ENCODE data around the gene ATRAID.
A peak's percentile ranks its signal among the peaks of the same experiment; 100 is the strongest.

The ATRAID gene

GRCh38 chr2:27243391-27244130 is 31.7 kb downstream of the ATRAID start:
- no peak overlapping the region for H3K4me3 ChIP-seq (ENCODE audit: low read length)
- DNase-seq (ENCODE audit: low read depth, low spot score): no peak

- no peak for DNase-seq (ENCODE audit: low read depth, low spot score)
- no peak overlapping the region for H3K4me3 ChIP-seq (ENCODE audit: low read length)
Observed at GRCh38 chr2:27245116-27245515, 33.3 kb downstream of the ATRAID start.

GRCh38 chr2:27245626-27246025 is 33.8 kb downstream of the ATRAID start:
- no peak for DNase-seq (ENCODE audit: low read depth, low spot score)
- no peak overlapping the region for H3K4me3 ChIP-seq (ENCODE audit: low read length)

- H3K4me3 ChIP-seq (ENCODE audit: low read length): no peak overlapping the region
- DNase-seq (ENCODE audit: low read depth, low spot score): no peak
Observed at GRCh38 chr2:27247893-27248292, 36.1 kb downstream of the ATRAID start.

GRCh38 chr2:27249159-27249890 is 37.5 kb downstream of the ATRAID start:
- H3K4me3 ChIP-seq (ENCODE audit: low read length): no peak overlapping the region
- DNase-seq (ENCODE audit: low read depth, low spot score): no peak

- no peak for DNase-seq (ENCODE audit: low read depth, low spot score)
Observed at GRCh38 chr2:27249891-27250651, 38.2 kb downstream of the ATRAID start.

GRCh38 chr2:27250652-27251379 is 39.0 kb downstream of the ATRAID start:
- DNase-seq (ENCODE audit: low read depth, low spot score): no peak
- H3K4me3 ChIP-seq (ENCODE audit: low read length): no peak overlapping the region

More at GRCh38 chr2:27249891-27250651, 38.2 kb downstream of the ATRAID start:
- no peak overlapping the region for H3K4me3 ChIP-seq (ENCODE audit: low read length)

GRCh38 chr2:27251766-27252165 is 39.9 kb downstream of the ATRAID start:
- no peak overlapping the region for H3K4me3 ChIP-seq (ENCODE audit: low read length)
- DNase-seq (ENCODE audit: low read depth, low spot score): no peak

GRCh38 chr2:27255187-27255586 is 43.3 kb downstream of the ATRAID start:
- no peak for DNase-seq (ENCODE audit: low read depth, low spot score)

GRCh38 chr2:27255660-27256059 is 43.8 kb downstream of the ATRAID start:
- no peak overlapping the region for H3K4me3 ChIP-seq (ENCODE audit: low read length)
- DNase-seq (ENCODE audit: low read depth, low spot score): no peak

More at GRCh38 chr2:27255187-27255586, 43.3 kb downstream of the ATRAID start:
- no peak overlapping the region for H3K4me3 ChIP-seq (ENCODE audit: low read length)

GRCh38 chr2:27256855-27257454 is 45.1 kb downstream of the ATRAID start:
- no peak for DNase-seq (ENCODE audit: low read depth, low spot score)
- H3K4me3 ChIP-seq (ENCODE audit: low read length): no peak overlapping the region

GRCh38 chr2:27258051-27258450 is 46.2 kb downstream of the ATRAID start:
- DNase-seq (ENCODE audit: low read depth, low spot score): no peak
- H3K4me3 ChIP-seq (ENCODE audit: low read length): no peak overlapping the region

- no peak overlapping the region for H3K4me3 ChIP-seq (ENCODE audit: low read length)
- DNase-seq (ENCODE audit: low read depth, low spot score): no peak
Observed at GRCh38 chr2:27261241-27261925, 49.5 kb downstream of the ATRAID start.

GRCh38 chr2:27261926-27262298 is 50.1 kb downstream of the ATRAID start:
- no peak for DNase-seq (ENCODE audit: low read depth, low spot score)
- H3K4me3 ChIP-seq (ENCODE audit: low read length): no peak overlapping the region

GRCh38 chr2:27262379-27263286 is 50.8 kb downstream of the ATRAID start, which contains the start of gene SLC30A3:
TSS of gene SLC30A3 (minus strand) at chr2:27263047. CDS start at chr2:27262906, 141 bp downstream.
- DNase-seq (ENCODE audit: low read depth, low spot score): peak; percentile 38

GRCh38 chr2:27263287-27264252 is 51.7 kb downstream of the ATRAID start:
- peak overlapping the region; percentile 57 for H3K4me3 ChIP-seq (ENCODE audit: low read length)
- no peak for DNase-seq (ENCODE audit: low read depth, low spot score)

More at GRCh38 chr2:27262379-27263286, 50.8 kb downstream of the ATRAID start, which contains the start of gene SLC30A3:
- peak within 1 kb of the TSS; percentile 57 for H3K4me3 ChIP-seq (ENCODE audit: low read length)

All from Jurkat, Clone E6-1 (cell line).